ENCODE measurements around the gene PUM2.
"Not testable (repeated sequence)": the region's sequence is repeated elsewhere in the genome, so short reads cannot be mapped to it uniquely, and the experiment has no call there.

PUM2 gene

DNA sequence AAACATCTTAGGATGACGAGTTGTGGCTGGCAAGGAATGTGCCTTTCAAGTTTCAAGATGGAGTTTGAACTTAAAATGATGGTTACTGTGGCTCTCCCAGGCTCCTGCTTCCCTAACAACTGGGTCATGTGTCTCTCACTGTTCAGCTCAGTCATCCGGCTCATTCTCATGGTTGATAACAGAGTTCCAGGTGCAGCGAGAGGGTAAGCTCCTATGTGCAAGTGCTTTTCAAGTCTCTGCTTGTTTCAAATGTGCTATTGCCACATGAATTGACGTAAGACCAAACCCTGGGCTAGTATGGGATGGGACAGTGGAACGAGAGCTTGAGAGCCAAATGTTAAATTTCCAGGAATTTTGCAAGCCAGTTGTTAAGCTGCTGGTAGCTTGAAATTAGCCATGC, 19.5 kb upstream of the PUM2 start:
- no peak for FAIRE-seq

DNA sequence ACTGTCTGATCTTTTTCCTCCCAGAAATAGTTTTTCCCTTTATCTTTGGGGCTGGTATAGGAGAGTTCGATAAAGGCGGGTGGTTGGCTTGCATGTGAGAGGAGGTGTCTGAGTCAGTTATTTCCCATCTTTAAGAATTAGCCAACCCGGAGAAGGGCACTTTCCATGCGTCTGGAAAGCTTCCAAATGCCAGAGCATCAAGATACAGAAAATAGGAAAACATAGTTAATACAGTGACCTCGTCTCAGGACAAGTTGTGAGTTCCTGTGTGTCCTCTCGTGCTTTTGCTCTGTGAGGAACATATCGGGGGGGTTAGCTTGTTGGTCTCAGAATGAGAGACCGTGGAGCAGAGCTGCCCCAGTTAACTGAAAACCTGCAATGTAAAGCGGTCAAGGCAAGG, 18.7 kb upstream of the PUM2 start:
- no peak for FAIRE-seq

DNA sequence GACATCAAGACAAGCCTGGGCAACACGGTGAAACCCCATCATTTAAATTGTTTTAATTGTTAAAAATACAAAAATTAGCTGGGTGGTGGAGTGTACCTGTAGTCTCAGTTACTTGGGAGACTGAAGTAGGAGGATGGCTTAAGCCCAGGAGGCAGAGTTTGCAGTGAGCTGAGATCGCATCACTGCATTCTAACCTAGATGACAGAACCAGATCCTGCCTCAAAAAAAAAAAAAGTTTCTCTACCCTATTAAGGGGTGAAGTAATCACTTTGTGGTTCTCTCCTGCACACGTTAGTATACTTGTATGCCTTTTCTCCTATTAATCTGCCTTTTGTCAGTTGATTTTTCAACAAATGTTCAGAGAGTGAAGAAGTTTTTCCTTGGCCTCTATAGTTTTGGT, 18.1 kb upstream of the PUM2 start:
- no peak for FAIRE-seq

DNA sequence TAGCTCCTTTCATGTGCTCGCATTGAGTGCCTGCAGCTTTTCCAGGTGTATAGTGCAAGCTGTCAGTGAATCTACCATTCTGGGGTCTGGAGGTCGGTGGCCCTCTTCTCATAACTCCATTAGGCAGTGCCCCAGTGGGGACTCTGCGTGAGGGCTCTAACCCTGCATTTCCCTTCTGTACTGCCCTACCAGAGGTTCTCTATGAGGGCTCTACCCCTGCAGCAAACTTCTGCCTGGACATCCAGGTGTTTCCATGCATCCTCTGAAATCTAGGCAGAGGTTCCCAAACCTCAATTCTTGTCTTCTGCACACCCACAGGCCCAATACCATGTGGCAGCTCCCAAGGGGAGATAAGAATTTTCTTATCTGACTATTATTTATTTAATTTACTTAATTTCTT, 17.3 kb upstream of the PUM2 start:
- FAIRE-seq, result not testable (repeated sequence)

DNA sequence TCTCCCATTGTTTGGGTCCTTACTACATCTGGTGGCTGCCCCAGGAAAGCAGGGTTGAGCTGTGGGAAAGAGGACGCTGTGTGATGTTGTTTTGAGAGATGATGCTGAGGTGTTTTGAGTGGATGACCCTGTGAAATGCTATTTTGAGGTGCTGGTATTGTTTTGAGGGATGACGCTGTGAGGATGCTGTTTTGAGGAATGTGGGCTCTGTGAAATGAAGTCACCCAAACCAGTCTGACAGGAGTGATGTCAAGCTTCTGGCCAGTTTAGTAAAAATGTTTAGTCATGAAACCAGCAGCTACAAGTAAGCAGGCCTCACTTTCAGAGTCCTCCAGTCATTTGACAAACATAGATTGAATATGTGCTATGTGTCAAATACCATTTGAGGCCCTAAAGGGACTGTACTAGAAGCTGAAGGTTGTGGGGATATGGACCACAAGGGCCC, 16.1 kb upstream of the PUM2 start:
- no peak for FAIRE-seq

DNA sequence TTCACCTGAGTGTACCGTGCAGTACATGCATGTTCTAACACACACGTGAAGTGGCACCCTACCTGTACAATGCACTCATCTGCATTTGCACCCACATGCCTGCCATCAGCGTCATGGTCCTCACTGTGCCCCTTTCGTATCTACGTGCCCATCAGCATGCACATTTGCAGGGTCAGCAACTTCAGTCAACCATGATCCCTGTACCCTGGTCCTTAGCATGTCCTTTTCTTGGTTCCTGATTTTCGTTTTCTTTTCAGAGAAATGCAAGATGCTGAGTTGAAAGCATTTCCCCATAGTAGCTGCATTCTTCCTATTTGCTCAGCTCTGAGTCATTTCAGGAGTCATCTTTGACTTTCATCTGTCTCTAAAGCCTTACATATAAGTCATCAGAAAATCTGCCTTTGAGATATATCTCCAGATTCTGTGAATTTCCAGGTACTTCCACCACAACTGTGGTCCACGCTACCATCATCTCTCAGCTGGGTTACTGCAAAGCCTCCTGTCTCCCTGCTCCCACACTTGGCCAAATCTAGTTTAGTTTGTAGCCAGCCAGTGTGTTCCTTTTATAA, 14.7 kb upstream of the PUM2 start:
- no peak for FAIRE-seq

DNA sequence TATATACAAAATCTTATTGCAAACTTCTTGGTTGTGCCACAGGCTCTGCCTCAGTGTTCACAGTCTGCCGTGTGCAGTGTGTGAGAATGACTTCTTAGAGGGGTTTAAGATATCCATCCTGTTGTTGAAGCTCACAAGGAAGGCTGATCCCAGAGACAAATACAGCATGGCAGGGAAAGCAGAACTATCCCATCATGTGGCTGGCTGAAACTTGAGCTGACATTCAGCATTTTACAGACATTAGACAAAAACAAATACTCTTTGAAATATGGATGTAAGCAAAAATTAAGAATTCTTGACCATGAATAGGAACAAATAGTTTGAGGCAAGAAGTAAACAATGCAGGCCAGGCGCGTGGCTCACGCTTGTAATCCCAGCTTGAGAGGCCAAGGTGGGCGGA, 12.9 kb upstream of the PUM2 start:
- FAIRE-seq, result no peak

DNA sequence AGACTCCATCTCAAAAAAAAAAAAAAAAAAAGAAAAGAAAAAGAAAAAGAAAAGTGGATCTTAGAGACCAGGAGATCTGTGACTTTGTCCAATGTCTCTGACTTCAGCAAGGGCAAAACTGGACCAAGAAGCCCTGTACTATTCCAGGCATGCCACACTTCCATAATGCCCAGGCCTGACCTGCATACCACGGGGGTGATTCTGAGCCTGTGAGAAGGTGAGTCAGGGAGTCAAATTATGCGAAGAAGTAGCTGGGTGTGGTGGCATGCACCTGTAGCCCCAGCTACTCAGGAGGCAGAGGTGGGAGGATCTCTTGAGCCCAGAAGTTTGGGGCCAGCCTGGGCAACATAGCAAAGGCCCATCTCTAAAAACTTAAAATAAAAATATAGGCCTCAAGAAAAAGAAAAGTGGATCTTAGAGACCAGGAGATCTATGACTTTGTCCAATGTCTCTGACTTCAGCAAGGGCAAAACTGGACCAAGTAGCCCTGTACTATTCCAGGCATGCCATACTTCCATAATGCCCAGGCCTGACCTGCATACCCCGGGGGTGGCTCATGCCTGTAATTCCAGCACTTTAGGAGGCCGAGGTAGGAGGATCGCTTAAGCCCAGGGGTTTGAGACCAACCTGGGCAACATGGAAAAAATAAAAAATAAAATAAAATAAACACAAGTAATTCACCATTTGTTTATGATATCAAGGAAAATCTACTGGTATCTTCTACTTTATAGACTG, 12.2 kb upstream of the PUM2 start:
- no peak for FAIRE-seq

DNA sequence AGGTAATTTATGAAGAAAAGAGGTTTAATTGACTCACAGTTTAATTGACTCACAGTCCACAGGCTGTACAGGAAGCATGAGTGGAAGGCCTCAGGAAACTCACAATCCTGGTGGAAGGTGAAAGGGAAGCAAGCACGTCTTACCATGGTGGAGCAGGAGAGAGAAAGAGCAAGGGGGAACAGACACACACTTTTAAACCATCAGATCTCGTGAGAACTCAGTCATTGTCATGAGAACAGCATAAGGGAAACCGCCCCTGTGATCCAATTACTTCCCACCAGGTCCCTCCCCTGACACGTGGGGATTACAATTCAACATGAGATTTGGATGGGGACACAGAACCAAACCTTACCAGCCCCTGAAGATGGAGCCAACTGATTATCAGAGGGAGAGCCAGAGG, 11.2 kb upstream of the PUM2 start:
- no peak for FAIRE-seq

DNA sequence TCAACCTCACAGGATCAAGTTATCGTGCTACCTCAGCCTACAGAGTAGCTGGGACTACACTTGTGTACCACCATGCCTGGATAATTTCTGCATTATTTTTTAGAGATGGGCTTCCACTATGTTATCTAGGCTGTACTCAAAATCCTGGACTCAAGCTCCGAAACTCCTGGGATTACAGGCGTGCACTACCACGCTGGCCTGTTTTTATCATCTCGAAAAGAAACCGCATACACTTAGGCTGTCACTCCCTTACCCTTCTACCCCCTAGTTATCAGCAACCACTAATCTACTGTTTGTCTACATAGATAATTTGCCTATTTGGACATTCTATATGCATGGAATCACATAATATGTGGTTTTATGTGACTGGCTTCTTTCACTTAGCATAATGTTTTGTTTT, 8.5 kb upstream of the PUM2 start:
- FAIRE-seq, result no peak

DNA sequence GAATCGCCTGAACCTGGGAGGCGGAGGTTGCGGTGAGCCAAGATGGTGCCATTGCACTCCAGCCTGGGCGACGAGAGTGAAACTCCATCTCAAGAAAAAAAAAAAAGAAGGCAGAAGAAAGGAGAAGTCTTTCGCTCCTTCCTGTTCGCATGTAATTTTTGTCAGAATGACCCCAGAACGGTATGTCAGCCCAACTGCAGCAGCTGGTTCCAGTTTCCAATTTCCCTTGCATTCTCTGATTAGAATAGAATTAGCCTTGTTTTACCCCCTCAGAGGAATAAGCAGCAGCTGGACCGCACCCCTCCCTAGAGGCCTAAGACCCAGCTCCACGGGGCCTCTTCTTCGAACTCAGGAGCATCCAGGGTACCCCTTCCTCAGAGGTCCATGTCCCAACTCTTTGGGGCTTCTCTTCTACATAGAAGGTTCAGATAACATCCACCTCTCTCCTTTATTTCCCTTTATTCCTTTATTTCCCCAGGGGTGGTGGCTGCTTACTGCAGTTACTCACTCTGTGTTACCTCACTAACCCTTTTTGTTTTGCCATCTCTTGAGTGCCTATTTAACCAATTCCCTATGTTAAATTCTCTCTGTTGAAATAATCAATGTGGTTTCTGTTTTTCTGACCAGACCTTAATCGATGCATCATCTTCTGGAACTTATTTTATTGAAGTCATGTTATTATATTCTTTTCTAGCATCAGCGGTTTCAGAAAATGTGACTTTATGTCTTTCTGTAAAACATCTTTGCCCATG, 7.2 kb upstream of the PUM2 start:
- FAIRE-seq, result no peak

DNA sequence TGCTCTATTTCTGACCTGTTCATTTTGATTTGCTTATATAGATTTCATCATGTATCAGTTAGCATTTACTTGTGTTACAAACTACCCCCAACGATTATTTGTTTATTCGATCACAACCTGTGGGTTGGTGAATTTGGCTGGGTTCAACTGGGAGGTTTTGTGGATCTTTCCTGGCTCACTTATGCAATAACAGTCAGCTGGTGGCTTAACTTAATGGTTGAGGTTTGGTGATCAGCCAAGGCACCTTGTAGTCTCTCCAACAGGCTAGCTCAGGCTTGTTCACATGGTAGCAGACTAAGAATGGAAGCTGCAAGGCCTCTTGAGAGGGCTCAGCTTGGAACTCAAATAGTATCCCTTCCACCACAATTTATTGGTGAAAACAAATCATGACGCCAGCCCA, 5.4 kb upstream of the PUM2 start:
- no peak for FAIRE-seq

DNA sequence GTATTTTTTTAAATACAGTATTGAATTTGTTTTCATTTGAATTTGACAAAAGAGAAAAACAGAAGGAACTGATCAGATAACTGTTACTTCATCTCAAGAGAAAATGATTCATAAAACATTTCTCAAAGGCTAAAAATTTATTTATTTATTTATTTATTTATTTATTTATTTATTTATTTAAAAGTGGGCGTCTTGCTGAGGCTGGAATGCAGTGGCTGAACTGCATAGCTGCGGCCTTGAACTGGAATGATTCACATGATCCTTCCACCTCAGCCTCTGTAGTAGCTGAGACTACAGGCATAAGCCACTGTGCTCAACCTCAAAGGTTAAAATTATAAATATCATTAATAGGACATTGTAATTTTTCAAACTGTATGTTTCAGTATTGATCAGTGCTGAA, 4.5 kb upstream of the PUM2 start:
- no peak for FAIRE-seq

DNA sequence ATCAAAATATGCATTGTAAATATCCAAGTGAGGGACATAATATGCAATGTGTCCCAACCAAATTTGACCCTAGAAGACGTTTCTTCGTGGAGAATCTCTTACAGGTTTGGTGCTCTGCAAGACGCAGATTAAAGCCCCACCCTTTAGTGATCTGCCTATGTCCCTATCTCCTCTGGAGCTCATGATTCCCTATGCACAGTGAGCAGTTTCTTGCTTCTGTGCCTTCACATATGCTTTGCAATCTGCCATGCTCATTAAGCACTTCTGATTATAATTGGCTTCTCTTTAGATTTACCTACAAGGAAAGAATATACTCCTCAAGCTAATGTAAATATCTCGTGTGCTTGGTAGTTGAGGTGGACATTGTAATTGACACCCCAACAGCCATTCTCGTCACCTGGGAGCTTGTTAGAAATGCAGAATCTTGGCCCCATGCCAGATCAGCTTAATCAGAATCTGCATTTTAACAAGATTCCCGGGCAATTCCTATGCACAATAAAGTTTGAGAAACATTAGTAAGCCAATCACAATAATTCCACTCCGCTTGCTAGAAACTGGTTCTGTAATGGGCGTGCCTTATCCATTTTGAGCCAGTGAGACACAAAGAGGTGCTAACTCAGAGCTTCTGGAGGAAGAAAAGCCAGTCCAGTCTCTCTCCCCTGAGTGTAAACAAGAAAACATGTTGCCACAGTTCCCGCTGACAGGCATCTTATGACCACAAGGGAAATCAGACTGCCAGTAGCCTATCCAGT, 2.8 kb upstream of the PUM2 start:
- FAIRE-seq, result no peak

DNA sequence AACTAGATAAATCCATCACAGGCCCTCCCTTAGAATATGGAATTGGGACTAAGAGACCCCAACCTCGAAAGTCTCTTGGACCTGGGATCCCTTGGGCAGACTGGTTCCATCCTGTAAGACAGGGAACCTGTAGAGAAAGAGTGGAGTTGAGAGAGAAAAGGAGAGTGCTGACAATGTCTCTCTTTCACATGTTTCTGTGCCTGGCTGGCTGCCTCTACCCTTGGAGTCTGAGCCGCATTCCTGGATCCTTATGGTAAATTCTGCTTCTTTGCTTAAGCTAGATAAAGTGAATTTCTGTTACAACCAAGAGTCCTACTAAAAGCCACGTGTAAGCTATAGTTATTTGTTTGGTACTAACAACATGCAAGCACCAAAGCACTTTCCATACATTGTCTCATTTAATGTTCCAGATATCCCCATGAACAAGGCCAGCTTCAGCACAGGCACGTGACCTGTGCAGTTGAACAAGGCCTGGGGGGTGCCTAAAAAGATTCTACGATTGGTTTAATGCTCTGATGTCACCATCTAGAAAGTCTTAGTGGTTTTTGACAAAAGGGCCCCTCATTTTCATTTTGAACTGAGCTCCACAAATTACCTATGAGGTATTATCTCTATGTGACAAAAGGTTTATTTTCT, 2.1 kb upstream of the PUM2 start:
- FAIRE-seq, result no peak

DNA sequence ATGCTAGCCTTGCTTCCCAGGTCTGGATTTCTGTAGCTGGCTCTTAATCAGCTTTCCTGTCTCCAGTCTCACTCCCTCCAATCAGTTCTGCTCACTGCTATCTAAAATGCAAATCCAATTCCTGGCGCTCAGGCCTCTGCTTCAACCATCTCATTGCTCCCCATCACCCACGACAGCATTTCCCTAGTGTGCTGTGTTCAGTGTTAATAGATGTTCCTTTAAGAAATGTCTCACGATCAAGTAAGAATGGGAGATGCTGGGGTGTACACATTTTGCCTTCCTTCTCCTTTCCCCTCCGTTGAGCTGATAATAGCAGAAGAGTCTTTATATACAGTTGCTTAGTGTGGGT, 1.6 kb upstream of the PUM2 start:
- FAIRE-seq, result no peak

DNA sequence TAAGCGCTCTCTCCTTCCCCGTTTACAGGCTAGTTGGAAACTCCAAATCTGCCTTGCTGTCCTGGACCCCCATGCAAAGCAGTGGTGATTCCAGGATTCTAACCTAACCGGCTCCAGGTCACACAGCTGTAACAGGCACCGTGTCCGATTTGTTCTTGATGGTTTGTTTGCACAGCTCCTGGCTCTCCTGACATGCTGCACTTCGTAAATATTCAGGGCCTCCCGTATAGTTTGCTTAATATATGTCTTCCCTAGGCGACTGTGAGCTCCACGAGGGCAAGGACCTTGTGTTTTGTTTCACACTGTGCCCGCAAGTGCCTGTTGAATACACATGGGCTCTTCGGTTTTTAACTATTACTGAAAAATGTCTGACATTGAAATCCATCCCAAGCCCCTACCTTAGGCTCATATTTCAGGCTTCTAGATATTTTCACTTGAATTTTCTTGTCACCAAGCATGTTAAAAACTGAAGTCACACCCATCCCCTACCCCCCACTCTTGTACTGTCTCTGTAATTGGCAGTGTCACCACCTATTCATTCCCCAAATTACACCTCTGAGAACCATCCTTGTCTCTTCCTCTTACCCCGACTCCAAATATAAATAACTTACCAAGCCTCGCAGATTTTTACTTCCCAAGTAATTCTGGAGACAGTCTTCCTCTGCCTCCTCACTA, 1.0 kb upstream of the PUM2 start:
- FAIRE-seq, result no peak

DNA sequence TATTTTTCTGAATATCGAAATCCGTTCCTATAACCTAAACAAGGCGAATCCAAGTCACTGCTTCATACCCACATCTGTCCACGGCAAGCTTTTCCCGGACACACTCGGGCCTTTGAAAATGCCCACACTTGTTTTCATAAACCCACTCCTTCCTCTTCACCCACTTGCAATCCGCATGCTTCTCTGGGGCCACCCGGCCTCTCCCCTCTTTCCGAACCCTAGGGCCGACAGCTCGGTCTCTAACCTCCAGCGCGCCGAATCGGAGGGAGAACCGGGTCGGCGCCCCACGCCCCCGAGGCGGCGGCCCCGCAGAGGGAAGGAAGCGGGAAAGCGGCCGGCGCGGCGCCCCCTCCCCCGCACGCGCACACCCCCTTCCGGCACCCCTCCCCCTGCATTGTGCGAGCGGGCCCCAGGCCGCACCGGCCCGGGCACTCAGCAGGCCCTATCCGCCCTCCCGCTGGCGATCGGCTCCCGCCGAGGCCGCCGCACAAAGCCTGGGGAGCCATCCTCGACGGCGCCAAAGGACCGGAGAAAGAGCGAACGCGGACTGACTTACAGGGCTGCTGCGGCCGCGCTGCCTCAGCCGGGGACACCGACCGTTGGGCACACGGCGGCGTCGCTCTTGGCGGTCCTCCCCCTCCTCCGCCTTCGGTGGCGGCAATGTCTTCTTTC, 467 bp downstream of the PUM2 start:
- no peak for FAIRE-seq

DNA sequence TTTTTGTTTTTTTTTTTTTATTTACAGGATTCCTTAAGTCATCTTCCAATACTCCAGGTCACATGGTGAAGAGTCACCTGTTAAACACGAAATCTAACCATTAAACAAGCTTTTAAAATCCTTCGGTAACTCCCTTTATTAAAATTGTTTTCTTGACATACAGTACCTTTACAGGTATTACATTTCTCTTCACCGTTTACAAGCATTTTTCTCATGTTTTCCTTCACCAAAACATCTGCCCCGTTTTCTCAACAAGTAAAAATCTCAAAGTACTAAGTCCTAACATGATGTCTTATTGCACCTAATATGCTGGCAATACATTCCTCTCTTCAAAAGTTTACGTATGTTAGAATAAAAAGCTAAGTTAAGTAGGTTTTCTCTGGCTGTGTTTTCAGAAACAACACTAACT, 1.1 kb downstream of the PUM2 start:
- no peak for FAIRE-seq

DNA sequence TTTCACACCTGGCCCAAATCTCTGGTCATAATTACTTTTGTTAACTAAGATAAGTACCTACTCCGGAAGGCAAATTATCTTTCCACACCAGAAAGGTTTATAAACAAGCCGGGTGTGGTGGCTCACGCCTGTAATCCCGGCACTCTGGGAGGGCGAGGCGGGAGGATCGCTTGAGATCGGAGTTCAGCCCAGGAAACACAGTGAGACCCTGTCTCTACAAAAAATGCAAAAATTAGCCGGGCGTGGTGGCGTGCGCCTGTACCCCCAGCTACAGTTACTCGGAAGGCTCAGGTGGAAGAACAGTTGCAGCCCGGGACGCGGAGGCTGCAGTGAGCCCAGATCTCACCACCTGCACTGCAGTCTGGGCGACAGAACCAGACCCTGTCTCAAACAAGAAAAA, 2.1 kb downstream of the PUM2 start:
- no peak for FAIRE-seq

DNA sequence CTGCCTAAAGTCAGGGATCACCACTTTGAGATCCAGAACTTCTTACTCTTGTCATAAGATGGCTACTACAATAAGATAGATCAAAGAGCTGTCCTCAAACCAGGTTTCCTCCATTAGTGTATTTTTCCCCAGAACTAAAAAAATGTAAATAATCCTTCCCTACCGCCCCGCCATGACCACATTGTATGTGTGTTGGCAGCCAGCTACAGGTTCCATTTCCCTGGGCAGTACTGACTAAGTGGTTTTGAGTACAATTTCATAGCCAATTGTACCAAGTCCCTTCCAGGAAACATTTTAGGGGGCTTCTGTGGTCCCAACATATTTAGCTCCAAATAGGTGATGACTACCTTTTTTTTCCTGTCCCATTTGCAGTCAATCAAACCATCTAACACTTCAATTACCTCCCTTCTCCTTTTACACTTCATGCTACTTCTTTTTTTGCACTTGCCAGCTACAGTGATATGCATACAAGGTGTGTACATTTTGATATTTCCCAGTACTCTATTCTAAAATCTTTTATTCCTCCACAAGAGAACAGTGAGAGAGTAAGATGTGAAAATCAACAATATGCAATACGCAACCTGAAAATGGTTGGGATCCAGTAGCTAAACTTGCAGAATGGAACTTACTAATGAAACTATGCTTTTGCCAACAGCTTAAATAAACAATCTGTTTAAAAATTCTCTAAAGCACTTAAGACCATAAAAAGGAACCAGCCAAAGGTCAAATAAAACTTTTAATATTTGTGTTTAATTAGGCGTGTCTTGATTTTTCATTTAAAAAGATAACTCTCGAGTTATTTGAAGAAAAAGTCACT, 3.9 kb downstream of the PUM2 start:
- FAIRE-seq, result no peak

Measured in islet of Langerhans (tissue), 1 donor.